NCI-H2171 (cell line): ENCODE measurements around the gene LSS.

Experiments used
- DNase-seq: peaks from one replicate; lab custom pipeline; 2025; lab: John Stamatoyannopoulos, UW

LSS gene

DNA sequence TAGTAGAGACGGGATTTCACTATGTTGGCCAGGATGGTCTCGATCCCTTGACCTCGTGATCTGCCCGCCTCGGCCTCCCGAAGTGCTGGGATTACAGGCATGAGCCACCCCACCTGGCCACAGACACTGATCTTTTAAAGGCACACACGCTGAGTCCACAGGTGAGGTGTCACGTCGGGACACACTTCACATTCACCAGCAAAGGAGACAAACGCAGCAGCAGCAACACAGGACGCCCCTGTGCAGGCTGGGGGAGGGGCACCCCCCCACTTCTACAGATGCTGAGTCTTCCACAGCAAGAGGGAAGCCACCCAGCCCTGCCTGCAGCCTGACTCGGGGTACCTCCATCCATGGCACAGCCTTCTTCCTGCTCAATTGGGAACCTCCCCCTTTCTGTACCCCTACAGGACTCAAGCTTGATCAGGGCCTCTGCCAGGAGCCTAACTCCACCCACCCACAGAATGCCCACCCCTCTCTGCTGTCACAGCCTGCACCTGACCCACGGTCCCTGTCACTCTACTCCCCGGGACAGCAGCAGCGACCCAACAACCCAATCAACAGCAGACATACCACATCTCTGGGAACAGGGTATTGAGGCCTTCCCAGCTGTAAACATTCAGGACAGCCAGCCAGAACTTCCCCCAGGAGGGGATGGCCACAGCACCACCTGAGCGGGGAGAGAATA, 9.5 kb downstream of the LSS start:
- DNase-seq = no peak

DNA sequence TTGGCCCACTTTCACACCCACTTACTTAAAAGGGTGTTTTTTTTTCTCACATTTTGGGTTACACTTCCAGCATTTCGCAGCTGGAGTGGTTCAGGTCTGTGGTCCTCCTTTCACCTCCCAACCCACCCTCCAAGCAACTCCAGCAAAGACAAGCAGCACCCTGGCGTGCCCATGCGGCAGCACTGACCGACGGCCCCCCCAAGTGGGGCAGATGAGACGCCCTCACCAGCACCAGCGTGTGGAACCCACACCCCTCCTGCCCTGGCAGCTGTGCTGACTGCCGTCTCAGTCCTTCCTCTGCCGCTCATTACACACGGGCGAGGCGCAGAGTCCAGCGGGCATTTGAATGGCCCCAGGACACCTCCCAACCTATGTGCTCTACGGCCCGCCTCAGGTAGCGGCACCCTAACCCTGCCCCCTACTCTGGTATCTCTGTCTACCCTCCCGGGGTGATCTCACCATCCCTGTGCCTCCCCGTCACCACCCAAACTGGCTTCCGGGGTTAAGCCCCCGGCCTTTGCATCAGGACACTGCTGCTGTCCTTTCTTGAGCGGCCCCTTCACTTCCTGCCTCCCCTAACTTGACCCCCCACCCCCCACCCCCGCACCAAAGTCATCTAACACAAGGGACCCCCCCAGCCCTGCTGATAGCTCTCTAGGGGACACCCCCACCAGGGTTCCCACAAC, 10.9 kb downstream of the LSS start:
- no peak for DNase-seq

DNA sequence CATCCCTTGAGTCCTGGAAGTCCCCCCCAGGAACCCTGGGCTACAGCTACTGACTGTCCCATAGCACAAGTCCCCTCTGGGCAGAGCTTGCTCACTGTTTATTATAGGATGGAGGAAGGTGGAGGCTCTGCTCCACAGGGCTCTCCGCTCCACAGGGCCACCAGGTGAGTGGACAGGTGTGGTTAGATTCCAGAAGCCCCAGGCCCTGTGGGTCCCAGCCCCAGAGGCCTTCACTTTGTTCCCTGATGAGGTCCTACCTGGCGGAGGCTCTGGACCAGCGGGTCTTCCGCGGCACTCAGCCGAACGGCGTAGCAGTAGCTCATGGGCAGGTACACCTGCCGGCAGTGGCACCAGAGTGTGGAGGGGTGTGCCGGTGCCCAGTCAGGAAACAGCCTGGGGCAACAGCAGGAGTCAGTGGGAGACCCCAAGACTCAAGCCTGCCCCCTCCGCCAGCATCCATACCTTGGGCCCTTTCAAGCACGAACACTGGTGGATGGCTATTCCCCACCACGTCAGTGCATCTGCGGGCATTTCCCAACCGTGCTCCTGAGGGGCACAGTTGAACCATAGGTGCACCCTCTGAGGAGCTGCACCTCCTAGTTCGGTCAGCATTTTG, 12.3 kb downstream of the LSS start:
- no peak for DNase-seq

- no peak for DNase-seq
These were observed 13.0 kb downstream of the LSS start for GRCh38 chr21:46215436-46216131.

DNA sequence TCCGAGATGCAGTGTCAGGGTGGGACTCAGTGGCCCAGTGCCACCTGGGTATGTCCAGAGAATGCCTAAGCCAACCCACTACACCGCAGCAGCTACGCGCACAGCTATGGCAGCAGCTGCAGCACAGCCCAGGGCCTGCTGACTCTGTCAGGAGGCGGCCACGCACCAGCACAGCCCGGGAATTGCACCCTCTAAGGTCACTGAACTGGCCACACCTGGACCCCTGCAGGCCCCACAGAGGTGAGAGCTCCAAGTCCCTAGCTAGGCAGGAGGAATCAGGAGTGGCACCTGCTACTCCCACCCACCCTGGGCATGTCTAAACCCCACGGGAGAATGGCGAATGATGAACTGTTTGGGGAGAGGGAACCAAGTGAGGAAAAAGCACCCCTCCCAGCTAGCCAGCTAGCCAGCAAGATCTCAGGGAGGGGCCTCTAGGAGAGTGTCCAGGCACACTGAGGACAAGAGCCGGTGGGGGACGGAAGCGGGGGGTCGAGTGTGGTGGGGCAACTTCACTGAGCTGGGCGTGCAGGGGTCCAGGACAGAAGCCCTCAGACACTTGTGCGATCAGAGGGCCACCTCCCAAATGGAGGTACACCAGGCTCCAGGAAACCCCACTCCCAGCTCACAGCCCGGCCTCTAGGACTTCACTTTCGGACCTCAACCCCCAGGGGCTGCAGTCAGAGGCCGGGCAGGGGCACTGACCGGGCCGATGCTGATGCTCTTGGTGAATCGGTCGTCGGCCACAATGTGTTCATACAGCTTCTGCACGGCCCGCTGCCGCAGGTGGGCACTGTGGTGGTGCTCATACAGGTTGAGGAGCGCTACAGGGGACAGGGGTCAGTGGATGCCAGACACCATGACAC, 13.9 kb downstream of the LSS start:
- no peak for DNase-seq

GRCh38 chr21:46213620-46214286, 14.8 kb downstream of the LSS start:
- no peak for DNase-seq

DNA sequence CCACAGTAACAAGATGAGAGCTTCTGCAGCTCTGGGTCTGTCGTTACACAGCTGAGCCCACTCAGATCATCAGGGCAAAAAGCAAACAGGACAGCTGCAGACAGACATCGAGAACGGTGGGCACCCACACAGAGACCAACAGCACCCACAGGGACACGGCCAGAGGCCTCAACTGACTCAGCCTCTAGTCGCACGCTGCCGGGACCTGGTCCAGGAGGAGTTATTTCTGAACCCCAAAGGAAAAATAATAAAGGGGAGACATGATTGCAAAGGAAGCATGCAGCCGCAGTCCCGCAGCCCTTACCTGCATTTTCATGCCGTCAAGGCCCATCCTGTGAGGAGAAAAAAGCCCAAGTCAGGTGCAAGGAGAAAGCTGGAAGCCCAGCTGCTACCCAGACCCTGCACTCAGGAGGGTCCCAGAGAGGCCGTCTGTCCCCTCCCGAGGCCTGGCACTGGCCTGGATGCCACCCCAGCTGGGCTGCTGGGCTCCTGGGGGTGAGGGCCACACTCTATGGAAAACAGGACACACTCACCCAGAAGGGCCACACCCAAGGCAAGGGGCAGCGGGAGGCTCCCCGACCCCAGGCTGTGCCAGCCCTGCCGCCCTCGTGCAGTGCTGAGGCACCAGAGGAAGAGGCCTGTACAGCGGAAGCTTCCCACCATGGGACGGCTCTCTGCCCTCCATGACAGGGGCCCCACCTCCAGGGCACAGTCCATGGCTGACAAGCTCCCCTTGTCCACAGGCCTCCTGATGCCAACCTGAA, 15.7 kb downstream of the LSS start:
- no peak for DNase-seq

DNA sequence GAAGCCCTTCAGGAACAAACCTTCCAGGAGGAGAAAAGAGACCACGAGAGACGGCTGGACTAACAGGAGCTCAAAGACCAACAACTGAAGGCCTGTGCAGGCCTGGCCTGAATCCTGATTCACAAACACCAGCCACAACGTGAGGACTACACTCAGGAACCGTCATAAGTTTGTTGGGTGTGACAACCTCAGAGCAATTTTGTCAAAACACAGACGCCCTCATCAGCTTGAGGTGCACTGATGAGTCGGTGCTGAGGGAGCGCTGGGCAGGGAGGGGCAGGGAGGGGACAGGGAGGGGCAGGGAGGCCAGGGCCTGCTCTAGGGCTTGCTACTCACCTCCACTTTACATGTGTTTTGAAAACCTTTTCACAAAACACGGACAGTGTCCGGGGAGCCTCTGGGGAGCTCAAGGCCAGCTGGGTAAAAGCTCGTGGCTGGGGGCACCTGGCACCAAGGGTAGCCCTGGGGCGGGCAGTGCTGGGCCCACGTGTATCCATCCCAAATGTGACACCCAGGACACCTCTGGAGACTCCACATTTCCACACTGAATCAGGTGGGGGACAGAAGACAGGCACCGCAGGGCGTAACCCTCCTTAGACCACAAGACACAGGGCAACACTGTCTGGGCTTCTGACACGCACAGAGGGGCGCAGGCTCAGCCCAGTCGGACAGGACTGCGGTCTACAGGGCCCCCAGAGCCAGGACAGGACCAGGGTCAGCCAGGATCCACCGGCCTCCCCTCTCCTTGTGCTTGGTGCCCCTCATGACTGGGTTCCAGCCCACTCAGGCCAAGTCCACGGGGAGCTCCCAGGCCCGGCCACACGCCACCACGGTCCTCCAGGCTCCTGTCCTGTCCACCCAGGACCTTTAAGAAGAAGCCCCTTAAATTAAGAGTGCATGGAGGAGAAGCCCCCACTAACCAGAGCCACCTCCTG, 16.5 kb downstream of the LSS start:
- DNase-seq = no peak

DNA sequence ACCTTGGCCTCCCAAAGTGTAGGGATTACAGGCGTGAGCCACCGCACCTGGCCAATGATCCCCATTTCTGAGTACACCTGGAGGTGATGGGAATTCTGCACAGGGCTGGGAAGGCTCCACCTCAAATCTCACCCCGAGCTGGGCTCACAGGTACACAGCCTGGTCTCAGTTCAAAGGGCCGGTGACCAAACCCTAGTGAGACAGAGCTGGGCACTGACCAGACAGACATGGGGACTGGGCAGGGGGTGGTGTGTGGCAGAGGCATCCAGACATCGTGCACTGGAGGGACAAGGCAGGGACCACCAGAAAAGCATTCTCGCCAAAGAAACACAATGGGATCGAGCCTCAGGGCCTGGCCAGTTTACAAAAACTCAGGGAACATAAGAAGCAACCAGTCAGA, 17.2 kb downstream of the LSS start:
- no peak for DNase-seq

DNA sequence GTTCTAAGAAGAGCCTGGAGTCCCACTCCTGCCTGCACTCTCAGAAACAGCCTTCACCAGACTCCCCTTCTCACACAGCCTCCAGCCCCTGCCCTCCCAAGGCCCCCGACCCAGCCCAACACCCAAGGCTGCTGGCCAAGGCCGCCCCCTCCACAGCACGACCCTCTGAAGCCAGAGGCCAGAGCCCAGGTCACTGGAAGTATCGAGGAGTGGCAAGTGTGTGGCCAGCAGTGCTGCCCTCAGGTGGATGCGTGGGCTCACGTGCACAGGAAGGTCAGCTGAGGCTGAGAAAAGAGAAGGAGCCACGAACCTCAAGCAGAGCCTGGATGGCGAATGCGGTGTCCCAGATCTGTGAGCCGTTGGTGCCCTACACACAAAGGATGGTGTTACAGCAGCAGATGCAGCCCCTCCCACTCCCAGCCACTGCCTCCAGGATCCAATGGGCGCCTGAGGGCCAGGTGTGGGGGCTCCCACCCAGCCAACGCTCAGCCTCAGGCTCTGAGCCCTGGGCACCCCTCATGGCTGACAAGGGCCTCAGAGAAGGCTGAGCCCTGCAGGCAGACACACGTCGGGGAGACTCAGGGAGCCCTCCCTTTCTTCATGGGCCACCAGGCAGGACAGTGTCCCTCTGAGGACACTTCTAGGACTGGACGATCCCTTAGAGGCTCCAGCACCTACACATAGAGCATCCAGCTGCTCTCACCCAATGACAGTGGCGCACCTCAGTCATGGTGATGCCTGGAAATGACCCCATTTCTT, 18.0 kb downstream of the LSS start:
- no peak for DNase-seq

DNA sequence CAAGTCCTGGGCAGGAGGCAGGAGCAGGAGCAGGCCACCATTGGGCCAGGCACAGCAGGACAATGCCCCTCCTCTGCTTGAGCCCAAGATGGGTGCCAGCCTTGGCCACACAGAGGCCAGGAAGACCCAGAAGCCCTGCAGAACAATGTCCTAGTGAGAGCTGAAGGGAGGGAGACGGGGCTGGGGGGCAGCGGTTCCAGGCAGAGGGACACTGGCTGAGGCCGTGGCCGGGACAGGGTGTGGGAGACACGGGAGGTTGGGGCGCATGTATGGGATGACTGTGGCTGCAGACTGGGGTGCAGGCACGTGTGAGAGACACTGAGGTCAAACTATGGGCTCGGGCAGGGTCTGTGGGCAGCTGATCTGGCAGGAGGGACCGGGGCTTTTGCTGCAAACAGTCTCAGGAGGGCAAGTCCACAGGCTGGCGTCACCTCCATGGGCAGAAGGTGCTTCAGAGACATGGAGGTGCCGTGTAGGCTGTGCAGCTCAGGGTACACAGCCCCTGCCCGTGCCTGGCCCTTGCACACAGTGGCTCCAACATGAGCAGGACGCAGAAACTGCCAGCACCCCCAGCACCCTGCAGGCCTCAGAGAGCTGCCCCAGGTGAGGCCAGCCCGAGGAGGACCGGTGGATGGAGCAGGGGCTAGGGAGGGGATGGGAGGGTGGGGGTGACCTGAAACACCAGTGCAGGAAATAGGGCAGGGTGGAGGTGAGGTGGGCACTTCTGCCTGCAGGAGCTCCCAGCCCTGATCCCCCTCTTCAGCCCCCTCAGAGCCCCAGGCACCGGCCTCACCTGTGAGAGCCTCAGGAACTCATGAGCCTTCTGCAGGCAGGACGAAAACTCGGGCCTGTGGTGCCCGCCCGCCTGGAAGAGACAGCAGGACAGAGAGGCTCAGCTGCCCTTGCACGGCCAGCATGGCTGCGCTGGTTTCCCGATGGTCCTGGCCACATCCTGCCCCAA, 19.5 kb downstream of the LSS start:
- DNase-seq = no peak

- DNase-seq = no peak
These were observed 20.5 kb downstream of the LSS start for GRCh38 chr21:46207920-46208591.

- no peak for DNase-seq
These were observed 21.3 kb downstream of the LSS start for GRCh38 chr21:46207006-46207919.

GRCh38 chr21:46206163-46207005, 22.2 kb downstream of the LSS start:
- DNase-seq = no peak

DNA sequence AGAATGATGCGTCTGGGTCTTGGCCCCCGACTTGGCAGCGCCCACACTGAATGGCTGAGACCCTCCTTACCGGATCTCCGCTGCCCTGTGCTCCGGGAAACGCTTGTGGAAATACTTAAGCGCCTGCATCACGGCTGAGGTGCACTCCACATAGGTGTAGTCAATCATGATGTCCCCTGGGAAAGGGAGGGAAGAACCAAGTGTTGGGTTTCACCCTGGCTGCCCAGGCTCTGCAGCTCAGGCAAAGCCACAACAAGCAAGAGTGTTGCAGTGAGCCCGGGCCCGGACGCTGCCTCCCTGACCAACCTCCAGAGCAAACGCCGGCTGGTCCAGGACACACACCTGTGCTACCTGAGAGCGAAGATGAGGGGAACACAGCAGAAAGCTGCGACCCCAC, 22.8 kb downstream of the LSS start:
- no peak for DNase-seq
